ENCODE data around the gene RBBP6. TPM values are rescaled to one million over a fixed set of nuclear protein-coding genes. Genes with fewer than 3 reads are reported as not detected.

The RBBP6 gene
- total and polyA plus RNA-seq, 9 of the 15 experiments (the other 6 are each of a cell fraction or from before 2014, with no cell fraction given): 19.2 to 76.6 (median 42.7) TPM

- peak; percentile 89 for FAIRE-seq
- Histone ChIP-seq H3K27me3 (ENCODE audit: control insufficient read depth in 2 of 2, insufficient read depth in 2 of 2, low read length in 2 of 2) (peaks cover 3 to 16% of the 10 kb centered on the region in 2 experiments; a peak in 2 of 5 replicates), H2AFZ (ENCODE audit: low read depth, low read length) (no peak overlapping the region), H3K36me3 (ENCODE audit: control insufficient read depth, insufficient read depth, low read length) (no peaks in the 10 kb centered on the region), H3K27ac (ENCODE audit: extremely low read depth, low read depth, low read length) (no peak overlapping the region), H3K4me3 (no peak overlapping the region), H3K4me2 (ENCODE audit: insufficient read depth, low read length) (no peak overlapping the region), H3K9me3 (replicated peaks; ENCODE audit: control insufficient read depth, insufficient read depth, low read depth, low read length) (no peaks in the 10 kb centered on the region; the same call in 1 of the 2 replicates), H4K20me1 (replicated peaks; ENCODE audit: control insufficient read depth, insufficient read depth, low read length) (no peaks in the 10 kb centered on the region), H3K9me1 (ENCODE audit: control insufficient read depth, insufficient read depth, low read length) (no peaks in the 10 kb centered on the region), H3K79me2 (ENCODE audit: control insufficient read depth, insufficient read depth, low read length) (no peaks in the 10 kb centered on the region), H3K9ac (ENCODE audit: insufficient read depth in 1 of 2, low read depth in 2 of 2, low read length in 2 of 2) (no peak overlapping the region), H3K4me1 (replicated peaks in 1 of 2; ENCODE audit: control insufficient read depth in 2 of 2, insufficient read depth in 2 of 2, low read length in 2 of 2) (peaks cover 6 to 9% of the 10 kb centered on the region in 2 experiments; a peak in 3 of 5 replicates)
- POLR2A ChIA-PET: interaction anchor here (0.8 to 1.3 kb wide), 2 partner anchors 154 to 947 kb away, joined by 3 read pairs; partner anchors contain the start of genes EARS2 and UBFD1
- DNase-seq (ENCODE audit: extremely low read depth in 1 of 4, low spot score in 3 of 4): peak; percentile 70 to 80 (median 72)
- intact Hi-C loops (cut with micrococcal nuclease): loop anchor here (5.0 to 10.0 kb wide), 2 partner anchors 702 to 770 kb away; no protein-coding TSS in a partner anchor
- no TSS peak for BruUV-seq (replicated peaks)
- peak; percentile 98 for ATAC-seq
- in situ Hi-C loops (cut with MboI): loop anchor here (5.0 to 10.0 kb wide), 2 partner anchors 462 to 770 kb away; no protein-coding TSS in a partner anchor
- WGBS (ENCODE audit: insufficient coverage, low coverage, missing lambda C conversion rate): 15% methylated on average over 18 of the region's 18 CpGs
- CTCF ChIA-PET (ENCODE audit: low intra/inter-chr PET ratio): interaction anchor here (0.5 to 2.1 kb wide), 4 partner anchors 42 to 469 kb away, joined by 3 to 21 read pairs (median 3); no protein-coding TSS in a partner anchor
- TF ChIP-seq GTF2E2 (tag; IDR thresholded peaks at IDR 0.05) (no peak), TFAM (CRISPR knock-in tag; conservative IDR thresholded peaks at IDR 0.05) (no peak), ERF (CRISPR knock-in tag; IDR thresholded peaks at IDR 0.05) (no peak), ZNF324 (CRISPR knock-in tag; IDR thresholded peaks at IDR 0.05) (no peak), ATF7 (IDR thresholded peaks at IDR 0.05) (no peak), TAF1 (IDR thresholded peaks at IDR 0.05; ENCODE audit: control insufficient read depth, extremely low read depth, insufficient read depth, low read length, severe bottlenecking) (no peak), ARID3B (CRISPR knock-in tag; IDR thresholded peaks at IDR 0.05; ENCODE audit: borderline replicate concordance) (no peak), ZNF407 (IDR thresholded peaks at IDR 0.05; ENCODE audit: low read depth) (no peak), POU5F1 (IDR thresholded peaks at IDR 0.05; ENCODE audit: borderline replicate concordance, low read depth, low read length, partially characterized antibody) (no peak)
These were observed 34.7 kb upstream of the RBBP6 start for GRCh38 chr16:24504472-24505345.
